ENCODE results near the gene YIPF2. TPM values are rescaled to one million over a fixed set of nuclear protein-coding genes. Genes with fewer than 3 reads are reported as not detected.
A peak's percentile ranks its signal among the peaks of the same experiment; 100 is the strongest.

The YIPF2 gene
- total RNA-seq, 1 experiment from 2014 or later, result 26.8 TPM

DNA sequence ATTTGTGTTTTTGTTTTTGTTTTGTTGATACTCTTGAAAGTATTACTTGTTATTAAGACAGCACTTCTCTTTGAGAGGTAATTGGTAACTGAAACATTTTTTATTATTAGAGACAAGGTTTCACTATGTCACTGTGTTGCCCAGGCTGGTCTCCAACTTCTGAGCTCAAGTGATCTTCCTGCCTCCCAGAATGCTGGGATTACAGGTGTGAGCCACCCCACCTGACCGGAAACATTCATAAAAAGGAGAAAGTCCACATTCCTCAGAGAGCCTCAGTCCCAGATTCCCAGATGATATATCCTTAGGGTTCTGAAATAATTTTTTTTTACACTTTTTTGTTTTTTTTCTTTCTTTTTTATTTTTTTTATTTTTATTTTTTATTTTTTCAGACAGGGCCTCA, 54.4 kb downstream of the YIPF2 start:
- no peaks in the 10 kb centered on the region for H3K9me2 ChIP-seq (replicated peaks; ENCODE audit: insufficient read depth, low read length)
- no peak overlapping the region for H2AFZ ChIP-seq (ENCODE audit: low read length)
- H3K27ac ChIP-seq (ENCODE audit: low read length), result peak overlapping the region; percentile 73
- 0 out of 2 replicates have a peak overlapping the region, but pooled peaks have one; percentile 32 for H3K9ac ChIP-seq (ENCODE audit: low read length)
- H3K4me3 ChIP-seq (ENCODE audit: low read length), result no peak overlapping the region
- H3K9me3 ChIP-seq (ENCODE audit: low read length), result no peaks in the 10 kb centered on the region
- H3K27me3 ChIP-seq (ENCODE audit: low read length), result no peaks in the 10 kb centered on the region
- 0 out of 2 replicates have a peak, but pooled peaks cover 3% of the 10 kb centered on the region for H3K36me3 ChIP-seq (ENCODE audit: insufficient read depth, low read length)
- no peaks in the 10 kb centered on the region for H4K20me1 ChIP-seq (ENCODE audit: insufficient read depth, low read depth, low read length)
- no peak for DNase-seq
- H3K4me1 ChIP-seq (ENCODE audit: low read length), result peaks cover 66% of the 10 kb centered on the region
- H3K79me2 ChIP-seq (ENCODE audit: low read length), result peaks cover 71% of the 10 kb centered on the region
- H3K4me2 ChIP-seq (ENCODE audit: low read depth, low read length, poor library complexity, severe bottlenecking), result peak overlapping the region; percentile 99

GRCh38 chr19:10872546-10873107, 55.8 kb downstream of the YIPF2 start:
- peak; percentile 59 for DNase-seq
- Histone ChIP-seq H3K9me2 (replicated peaks; ENCODE audit: insufficient read depth, low read length) (no peaks in the 10 kb centered on the region), H4K20me1 (ENCODE audit: insufficient read depth, low read depth, low read length) (no peaks in the 10 kb centered on the region), H2AFZ (ENCODE audit: low read length) (no peak overlapping the region), H3K9ac (ENCODE audit: low read length) (peak overlapping the region; percentile 99), H3K4me2 (ENCODE audit: low read depth, low read length, poor library complexity, severe bottlenecking) (peak overlapping the region; percentile 99), H3K36me3 (ENCODE audit: insufficient read depth, low read length) (0 out of 2 replicates have a peak, but pooled peaks cover 3% of the 10 kb centered on the region), H3K9me3 (ENCODE audit: low read length) (no peaks in the 10 kb centered on the region), H3K4me1 (ENCODE audit: low read length) (peaks cover 66% of the 10 kb centered on the region), H3K27me3 (ENCODE audit: low read length) (no peaks in the 10 kb centered on the region), H3K79me2 (ENCODE audit: low read length) (peaks cover 57% of the 10 kb centered on the region), H3K27ac (ENCODE audit: low read length) (peak overlapping the region; percentile 86), H3K4me3 (ENCODE audit: low read length) (peak overlapping the region; percentile 94)

Other genes starting within 250 kb of the YIPF2 start
- gene QTRT1, start 227.2 kb downstream of the YIPF2 start, total RNA-seq (2014; rRNA removed; shearing (Covaris generic); ENCODE audit: low replicate concordance), result 28.2 and 44.4 TPM in 2 replicates
- 91.1 and 93.7 TPM in 2 replicates for gene DNM2, start 210.6 kb downstream of the YIPF2 start, total RNA-seq (2014; rRNA removed; shearing (Covaris generic); ENCODE audit: low replicate concordance)
- gene TMED1, start 92.4 kb downstream of the YIPF2 start, total RNA-seq (2014; rRNA removed; shearing (Covaris generic); ENCODE audit: low replicate concordance), result 10.2 and 24.4 TPM in 2 replicates
- gene C19orf38, start 80.2 kb downstream of the YIPF2 start, total RNA-seq (2014; rRNA removed; shearing (Covaris generic); ENCODE audit: low replicate concordance), result 6.1 and 12.9 TPM in 2 replicates
- 32.7 and 38.2 TPM in 2 replicates for gene CARM1, start 57.1 kb downstream of the YIPF2 start, total RNA-seq (2014; rRNA removed; shearing (Covaris generic); ENCODE audit: low replicate concordance)
- gene TIMM29, start 172 bp upstream of the YIPF2 start, total RNA-seq (2014; rRNA removed; shearing (Covaris generic); ENCODE audit: low replicate concordance), result 16.5 and 28.1 TPM in 2 replicates
- gene SMARCA4, start 32.4 kb upstream of the YIPF2 start, total RNA-seq (2014; rRNA removed; shearing (Covaris generic); ENCODE audit: low replicate concordance), result 103 and 118 TPM in 2 replicates
- gene LDLR, start 160.8 kb upstream of the YIPF2 start, total RNA-seq (2014; rRNA removed; shearing (Covaris generic); ENCODE audit: low replicate concordance), result 49.8 and 99.9 TPM in 2 replicates
- gene SPC24, start 227.1 kb upstream of the YIPF2 start, total RNA-seq (2014; rRNA removed; shearing (Covaris generic); ENCODE audit: low replicate concordance), result 25.3 and 28.6 TPM in 2 replicates